OCI-LY1 (cell line): ENCODE measurements around the gene PEX10.

Experiments used
- H2AFZ ChIP-seq: fragments of 200-600 bp; sonication (generic), shearing (Covaris generic); 2 replicates; pipeline ENCODE4 v1.6.0; 2014; ENCODE audit warnings: antibody characterized with exemption, mild to moderate bottlenecking, low read length
- H3F3A ChIP-seq: fragments of 200-600 bp; sonication (generic), shearing (Covaris generic); 2 replicates; pipeline ENCODE4 v1.6.0; 2014; ENCODE audit warnings: mild to moderate bottlenecking, antibody characterized with exemption, low read length, moderate library complexity; ENCODE audit not compliant: insufficient read depth
- H3K27ac ChIP-seq: fragments of 200-600 bp; sonication (generic); 2 replicates; pipeline ENCODE4 v1.5.1; 2014; ENCODE audit warnings: low read length, mixed run types, mild to moderate bottlenecking, low read depth; ENCODE audit not compliant: poor library complexity, severe bottlenecking
- H3K27me3 ChIP-seq: fragments of 200-600 bp; sonication (generic); 2 replicates; pipeline ENCODE4 v1.6.0; 2014; ENCODE audit warnings: antibody characterized with exemption, mild to moderate bottlenecking, low read length, moderate library complexity; ENCODE audit not compliant: insufficient read depth
- H3K36me3 ChIP-seq: fragments of 200-600 bp; sonication (generic); 2 replicates; pipeline ENCODE4 v1.6.1; 2014; ENCODE audit warnings: mild to moderate bottlenecking, antibody characterized with exemption, low read length, moderate library complexity, mixed read lengths; ENCODE audit not compliant: insufficient read depth
- H3K4me1 ChIP-seq: fragments of 200-600 bp; sonication (generic); 2 replicates; pipeline ENCODE4 v1.5.1; 2014; ENCODE audit warnings: mild to moderate bottlenecking, low read length, moderate library complexity; ENCODE audit not compliant: insufficient read depth, severe bottlenecking
- H3K4me2 ChIP-seq: fragments of 200-600 bp; sonication (generic), shearing (Covaris generic); 2 replicates; pipeline ENCODE4 v1.6.1; 2014; ENCODE audit warnings: low read length
- H3K4me3 ChIP-seq: fragments of 200-600 bp; sonication (generic); 2 replicates; pipeline ENCODE4 v1.5.1; 2014; ENCODE audit warnings: low read length, low read depth, mild to moderate bottlenecking, mixed read lengths; ENCODE audit not compliant: poor library complexity, severe bottlenecking
- H3K79me2 ChIP-seq: fragments of 200-600 bp; shearing (Covaris generic); 2 replicates; pipeline ENCODE4 v1.6.1; 2016; ENCODE audit warnings: mixed run types, low read length, mixed read lengths; ENCODE audit not compliant: insufficient read depth
- H3K9ac ChIP-seq: fragments of 200-600 bp; sonication (generic), shearing (Covaris generic); 2 replicates; pipeline ENCODE4 v1.6.1; 2014; ENCODE audit warnings: mild to moderate bottlenecking, low read length, mixed read lengths
- H3K9me2 ChIP-seq: fragments of 200-600 bp; sonication (generic), shearing (Covaris generic); 2 replicates; pipeline ENCODE4 v1.6.1; 2014; ENCODE audit warnings: low read depth, mild to moderate bottlenecking, low read length, mixed read lengths
- H3K9me3 ChIP-seq: fragments of 200-600 bp; shearing (Covaris generic); 2 replicates; pipeline ENCODE4 v1.6.1; 2014; ENCODE audit warnings: low read length, mixed read lengths
- H4K20me1 ChIP-seq: fragments of 200-600 bp; sonication (generic), shearing (Covaris generic); 2 replicates; pipeline ENCODE4 v1.6.0; 2016; ENCODE audit warnings: mild to moderate bottlenecking, low read length; ENCODE audit not compliant: insufficient read depth
- EZH2 ChIP-seq: fragments of 200-600 bp; sonication (generic), shearing (Covaris generic); IDR thresholded peaks from 2 replicates; pipeline ENCODE4 v1.8.0; 2017; ENCODE audit warnings: borderline replicate concordance, mixed run types, mild to moderate bottlenecking, antibody characterized with exemption, low read length, moderate library complexity, mixed read lengths
- TF ChIP-seq, protein P1 (sequence below): fragments of 200-600 bp; sonication (generic), shearing (Covaris generic); IDR thresholded peaks from 2 replicates; pipeline ENCODE4 v1.5.1; 2017; ENCODE audit warnings: mild to moderate bottlenecking, antibody characterized with exemption, low read length, moderate library complexity, mixed read lengths

The PEX10 gene

DNA sequence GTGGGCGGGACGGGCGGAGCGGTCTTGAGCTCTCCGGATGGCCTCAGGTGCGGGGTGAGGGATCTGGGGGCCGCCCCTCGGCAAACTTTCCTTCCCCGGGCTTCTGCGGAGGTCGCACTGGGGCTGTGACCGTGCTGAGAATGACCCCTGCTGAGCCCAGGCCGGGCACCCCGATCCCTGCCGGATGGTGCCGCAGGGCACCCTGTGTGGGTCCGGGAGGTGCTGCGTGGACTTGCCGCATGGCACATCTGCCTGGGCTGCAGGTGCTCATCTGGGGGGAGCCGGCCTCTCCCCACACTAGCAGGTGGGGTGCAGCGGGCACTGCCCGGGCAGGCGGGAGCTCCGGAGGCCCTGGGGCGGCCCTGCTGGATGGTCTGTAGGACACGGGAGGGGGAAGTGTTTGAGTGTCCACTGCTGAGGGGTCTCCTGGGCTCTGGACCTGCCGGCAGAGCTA lies 31.8 kb upstream of the PEX10 start:
- no peak for TF ChIP-seq EZH2
- TF ChIP-seq, protein P1, sequence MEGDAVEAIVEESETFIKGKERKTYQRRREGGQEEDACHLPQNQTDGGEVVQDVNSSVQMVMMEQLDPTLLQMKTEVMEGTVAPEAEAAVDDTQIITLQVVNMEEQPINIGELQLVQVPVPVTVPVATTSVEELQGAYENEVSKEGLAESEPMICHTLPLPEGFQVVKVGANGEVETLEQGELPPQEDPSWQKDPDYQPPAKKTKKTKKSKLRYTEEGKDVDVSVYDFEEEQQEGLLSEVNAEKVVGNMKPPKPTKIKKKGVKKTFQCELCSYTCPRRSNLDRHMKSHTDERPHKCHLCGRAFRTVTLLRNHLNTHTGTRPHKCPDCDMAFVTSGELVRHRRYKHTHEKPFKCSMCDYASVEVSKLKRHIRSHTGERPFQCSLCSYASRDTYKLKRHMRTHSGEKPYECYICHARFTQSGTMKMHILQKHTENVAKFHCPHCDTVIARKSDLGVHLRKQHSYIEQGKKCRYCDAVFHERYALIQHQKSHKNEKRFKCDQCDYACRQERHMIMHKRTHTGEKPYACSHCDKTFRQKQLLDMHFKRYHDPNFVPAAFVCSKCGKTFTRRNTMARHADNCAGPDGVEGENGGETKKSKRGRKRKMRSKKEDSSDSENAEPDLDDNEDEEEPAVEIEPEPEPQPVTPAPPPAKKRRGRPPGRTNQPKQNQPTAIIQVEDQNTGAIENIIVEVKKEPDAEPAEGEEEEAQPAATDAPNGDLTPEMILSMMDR, result no peak
- H3K4me2 ChIP-seq, result no peak overlapping the region

DNA sequence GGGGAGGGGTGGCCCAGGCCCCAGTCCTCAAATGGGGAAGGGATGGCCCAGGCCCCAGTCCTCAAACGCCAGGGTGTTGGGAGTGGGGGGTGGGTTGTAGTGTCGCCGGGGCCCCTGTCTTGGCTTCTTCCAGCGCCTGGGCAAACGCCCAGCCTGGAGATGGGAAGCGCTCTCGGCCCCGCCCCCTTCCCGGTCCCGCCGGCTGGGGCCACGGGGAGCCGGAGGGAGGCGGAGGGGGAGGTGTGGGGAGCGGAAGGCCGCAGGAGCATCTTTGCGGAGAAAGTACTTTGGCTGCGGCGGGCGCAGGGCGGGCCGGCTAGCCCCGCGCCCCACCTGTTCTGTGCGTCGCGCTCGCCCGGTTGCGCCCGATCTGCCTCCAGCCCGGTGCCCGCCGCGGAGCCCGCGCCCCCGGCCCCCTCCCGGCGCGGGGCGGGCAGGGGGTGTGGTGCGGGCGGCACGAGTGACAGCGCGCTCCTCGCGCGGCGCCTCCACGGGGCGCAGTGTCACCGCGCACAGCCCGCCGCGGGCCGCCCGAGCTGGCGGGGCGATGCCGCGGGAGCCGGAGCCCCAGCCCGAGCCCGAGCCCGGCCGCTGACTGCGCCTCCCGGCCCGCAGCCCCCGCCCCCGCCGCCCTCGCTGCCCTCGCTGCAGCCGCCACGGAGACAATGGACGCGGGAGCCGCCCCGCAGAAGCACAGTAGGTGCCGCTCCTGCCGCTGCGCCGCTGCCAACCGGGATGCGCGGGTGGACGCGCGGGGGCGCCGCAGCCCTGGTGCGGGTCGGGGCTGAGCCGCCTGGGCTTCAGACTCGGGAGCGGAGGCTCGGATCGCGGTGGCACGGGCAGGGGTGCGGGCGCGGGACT lies 31.1 kb upstream of the PEX10 start:
- Histone ChIP-seq H4K20me1 (no peaks in the 10 kb centered on the region), H3K27me3 (no peaks in the 10 kb centered on the region), H3F3A (no peaks in the 10 kb centered on the region), H3K9ac (no peak overlapping the region), H3K4me1 (no peaks in the 10 kb centered on the region), H3K27ac (no peak overlapping the region), H3K4me3 (no peak overlapping the region), H3K9me3 (no peaks in the 10 kb centered on the region), H3K79me2 (no peaks in the 10 kb centered on the region), H3K36me3 (no peaks in the 10 kb centered on the region), H3K4me2 (no peak overlapping the region), H3K9me2 (no peaks in the 10 kb centered on the region), H2AFZ (no peak overlapping the region)
- TF ChIP-seq, protein P1, result no peak
- TF ChIP-seq EZH2, result no peak

More for the DNA sequence above, 31.8 kb upstream of the PEX10 start:
- no peak overlapping the region for H3K4me3 ChIP-seq
- H2AFZ ChIP-seq, result no peak overlapping the region
- H3K36me3 ChIP-seq, result no peaks in the 10 kb centered on the region
- H3F3A ChIP-seq, result no peaks in the 10 kb centered on the region
- no peaks in the 10 kb centered on the region for H4K20me1 ChIP-seq
- H3K9ac ChIP-seq, result no peak overlapping the region
- no peaks in the 10 kb centered on the region for H3K9me2 ChIP-seq
- no peaks in the 10 kb centered on the region for H3K4me1 ChIP-seq
- H3K27ac ChIP-seq, result no peak overlapping the region
- H3K27me3 ChIP-seq, result no peaks in the 10 kb centered on the region
- no peaks in the 10 kb centered on the region for H3K79me2 ChIP-seq
- no peaks in the 10 kb centered on the region for H3K9me3 ChIP-seq

DNA sequence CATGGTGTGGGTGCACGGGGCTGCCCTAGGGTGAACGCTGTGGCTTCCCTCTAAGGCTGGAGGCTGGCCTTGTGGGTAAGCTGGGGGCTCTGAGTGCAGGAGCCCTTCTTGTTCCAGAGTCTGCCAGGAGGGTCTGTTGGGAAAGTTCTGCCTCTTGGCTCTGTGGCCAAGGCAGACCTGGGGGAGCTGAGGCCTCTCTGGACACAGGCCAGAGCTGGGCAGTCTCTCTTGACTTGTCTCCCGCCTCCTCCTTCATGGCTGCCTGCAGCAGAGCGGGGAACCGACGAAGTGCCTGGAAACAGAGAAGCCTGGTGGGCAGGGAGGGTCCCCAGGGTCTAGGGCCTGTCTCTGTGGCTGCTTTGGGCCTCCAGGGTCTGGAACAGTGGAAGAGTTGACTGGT lies 30.3 kb upstream of the PEX10 start:
- Histone ChIP-seq H3K9me3 (no peaks in the 10 kb centered on the region), H3K36me3 (no peaks in the 10 kb centered on the region), H3F3A (no peaks in the 10 kb centered on the region), H3K4me2 (no peak overlapping the region), H3K79me2 (no peaks in the 10 kb centered on the region), H3K27me3 (no peaks in the 10 kb centered on the region), H3K4me1 (no peaks in the 10 kb centered on the region), H4K20me1 (no peaks in the 10 kb centered on the region), H3K4me3 (no peak overlapping the region), H3K27ac (no peak overlapping the region), H2AFZ (no peak overlapping the region), H3K9me2 (no peaks in the 10 kb centered on the region), H3K9ac (no peak overlapping the region)
- TF ChIP-seq EZH2, result no peak
- TF ChIP-seq, protein P1, result no peak
